Measurements from ENCODE around the gene KLHL12.

Gene KLHL12

GRCh38 chr1:202888531-202889360 is 38.3 kb downstream of the KLHL12 start, which contains the start of gene RABIF:
TSS of gene RABIF (minus strand) at chr1:202889149. CDS start at chr1:202889098, 51 bp downstream.
- Histone ChIP-seq H3K4me1 (ENCODE audit: insufficient read depth, low read length, severe bottlenecking) (peaks cover 15% of the 10 kb centered on the region), H3K79me2 (ENCODE audit: insufficient read depth, low read length) (peaks cover 13% of the 10 kb centered on the region), H3K36me3 (ENCODE audit: insufficient read depth, low read length) (peaks cover 42% of the 10 kb centered on the region), H3K27ac (ENCODE audit: low read depth, low read length, poor library complexity, severe bottlenecking) (peak within 1 kb of the TSS; percentile 83), H4K20me1 (ENCODE audit: insufficient read depth, low read length) (no peaks in the 10 kb centered on the region), H2AFZ (ENCODE audit: low read length) (peak within 1 kb of the TSS; percentile 68; the same call in 1 of the 2 replicates), H3K9me3 (ENCODE audit: low read length) (no peaks in the 10 kb centered on the region), H3K4me2 (ENCODE audit: low read length) (peak within 1 kb of the TSS; percentile 93), H3K4me3 (ENCODE audit: low read depth, low read length, poor library complexity, severe bottlenecking) (peak within 1 kb of the TSS; percentile 90), H3F3A (ENCODE audit: insufficient read depth, low read length) (peaks cover 4% of the 10 kb centered on the region; the same call in 1 of the 2 replicates), H3K9ac (ENCODE audit: low read length) (peak within 1 kb of the TSS; percentile 96), H3K27me3 (ENCODE audit: insufficient read depth, low read length) (no peaks in the 10 kb centered on the region), H3K9me2 (ENCODE audit: low read depth, low read length) (no peaks in the 10 kb centered on the region)
- TF ChIP-seq EZH2 (IDR thresholded peaks at IDR 0.05; ENCODE audit: borderline replicate concordance, low read length) (no peak), CTCF (IDR thresholded peaks at IDR 0.05; ENCODE audit: low read length) (no peak; the same call in 1 of the 2 replicates)

- TF ChIP-seq CTCF (IDR thresholded peaks at IDR 0.05; ENCODE audit: low read length), result no peak
- TF ChIP-seq EZH2 (IDR thresholded peaks at IDR 0.05; ENCODE audit: borderline replicate concordance, low read length), result no peak
- Histone ChIP-seq H3K27me3 (ENCODE audit: insufficient read depth, low read length) (no peaks in the 10 kb centered on the region), H3K27ac (ENCODE audit: low read depth, low read length, poor library complexity, severe bottlenecking) (peak overlapping the region; percentile 83), H3K79me2 (ENCODE audit: insufficient read depth, low read length) (peaks cover 13% of the 10 kb centered on the region), H4K20me1 (ENCODE audit: insufficient read depth, low read length) (no peaks in the 10 kb centered on the region), H3K9me3 (ENCODE audit: low read length) (no peaks in the 10 kb centered on the region), H3F3A (ENCODE audit: insufficient read depth, low read length) (peaks cover 4% of the 10 kb centered on the region; the same call in 1 of the 2 replicates), H3K4me3 (ENCODE audit: low read depth, low read length, poor library complexity, severe bottlenecking) (peak overlapping the region; percentile 90), H3K4me2 (ENCODE audit: low read length) (peak overlapping the region; percentile 93), H3K9me2 (ENCODE audit: low read depth, low read length) (no peaks in the 10 kb centered on the region), H3K36me3 (ENCODE audit: insufficient read depth, low read length) (peaks cover 40% of the 10 kb centered on the region), H2AFZ (ENCODE audit: low read length) (peak overlapping the region; percentile 68; the same call in 1 of the 2 replicates), H3K9ac (ENCODE audit: low read length) (peak overlapping the region; percentile 96), H3K4me1 (ENCODE audit: insufficient read depth, low read length, severe bottlenecking) (peaks cover 15% of the 10 kb centered on the region)
These were observed 38.9 kb downstream of the KLHL12 start for GRCh38 chr1:202888221-202888530.

DNA sequence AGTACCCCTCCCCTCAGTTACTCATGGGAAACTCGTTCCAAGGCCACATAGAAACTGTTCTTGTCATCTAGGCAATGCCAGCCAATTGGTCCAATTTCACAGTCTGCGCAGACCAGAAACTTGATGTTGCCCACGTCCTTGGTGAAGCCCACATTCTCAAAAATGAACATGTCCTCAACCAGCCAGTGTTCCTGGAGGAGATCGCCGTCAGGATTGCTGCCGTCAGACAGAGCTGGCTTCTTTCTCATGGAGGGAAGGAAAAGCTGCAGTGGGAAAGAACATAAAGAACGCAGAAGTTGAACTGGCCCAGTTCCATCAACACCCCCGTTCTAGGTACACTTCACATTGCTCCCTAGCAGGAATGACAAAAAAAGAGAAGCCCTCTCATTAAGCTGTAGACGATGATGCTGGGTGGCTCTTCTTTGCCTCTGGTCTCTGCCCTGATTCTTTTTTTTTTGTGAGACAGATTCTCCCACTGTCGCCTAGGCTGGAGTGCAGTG is 46.0 kb downstream of the KLHL12 start:
- no peaks in the 10 kb centered on the region for H3K9me3 ChIP-seq (ENCODE audit: low read length)
- no peaks in the 10 kb centered on the region for H3K9me2 ChIP-seq (ENCODE audit: low read depth, low read length)
- H3K4me2 ChIP-seq (ENCODE audit: low read length), result no peak overlapping the region
- TF ChIP-seq CTCF (IDR thresholded peaks at IDR 0.05; ENCODE audit: low read length) (no peak), EZH2 (IDR thresholded peaks at IDR 0.05; ENCODE audit: borderline replicate concordance, low read length) (no peak)
- no peak overlapping the region for H3K9ac ChIP-seq (ENCODE audit: low read length)
- H3K4me3 ChIP-seq (ENCODE audit: low read depth, low read length, poor library complexity, severe bottlenecking), result no peak overlapping the region
- H2AFZ ChIP-seq (ENCODE audit: low read length), result no peak overlapping the region
- no peaks in the 10 kb centered on the region for H3K79me2 ChIP-seq (ENCODE audit: insufficient read depth, low read length)
- H4K20me1 ChIP-seq (ENCODE audit: insufficient read depth, low read length), result no peaks in the 10 kb centered on the region
- no peaks in the 10 kb centered on the region for H3K27me3 ChIP-seq (ENCODE audit: insufficient read depth, low read length)
- peaks cover 47% of the 10 kb centered on the region for H3K36me3 ChIP-seq (ENCODE audit: insufficient read depth, low read length)
- no peak overlapping the region for H3K27ac ChIP-seq (ENCODE audit: low read depth, low read length, poor library complexity, severe bottlenecking)
- H3K4me1 ChIP-seq (ENCODE audit: insufficient read depth, low read length, severe bottlenecking), result no peaks in the 10 kb centered on the region
- H3F3A ChIP-seq (ENCODE audit: insufficient read depth, low read length), result no peaks in the 10 kb centered on the region

Measured in OCI-LY1 (cell line).